B cell (primary cell): Measurements from ENCODE around the gene CBX4. TPM values are rescaled to one million over a fixed set of nuclear protein-coding genes. Genes with fewer than 3 reads are reported as not detected.
A peak's percentile ranks its signal among the peaks of the same experiment; 100 is the strongest.

Experiments used
- ATAC-seq: fragments of 200-7000 bp; cut with Tn5 transposase; one replicate; pipeline ENCODE4 v1.10.0; 2021; ENCODE audit warnings: low read depth, mild to moderate bottlenecking, moderate number of reproducible peaks, moderate library complexity
- CTCF ChIA-PET: fragments of 350-600 bp; sonication (Branson Sonifier 250); formaldehyde crosslinking; loops from one replicate; lab custom pipeline; 2021; ENCODE audit warnings: antibody characterized with exemption, inconsistent platforms; lab: Charles Lee
- POLR2A ChIA-PET: fragments of 350-600 bp; sonication (Branson Sonifier 250); formaldehyde crosslinking; loops from one replicate; lab custom pipeline; 2021; ENCODE audit warnings: antibody characterized with exemption; lab: Charles Lee
- DNase-seq: peaks from one replicate; pipeline ENCODE4 v3.0.0; 2013
- H2AFZ ChIP-seq: 2 replicates; pipeline ENCODE4 v1.6.1; 2012; ENCODE audit warnings: mild to moderate bottlenecking, low read depth, low read length; ENCODE audit not compliant: insufficient read depth, poor library complexity, severe bottlenecking
- H3K27ac ChIP-seq, 2 donors: 1 replicate in 1 of 2; 2 replicates in 1 of 2; pipeline ENCODE4 v1.5.1; 2012 to 2013; ENCODE audit warnings: low read length in 2 of 2, mild to moderate bottlenecking in 2 of 2, moderate library complexity in 1 of 2
- H3K27me3 ChIP-seq, 4 experiments: fragments of 200-600 bp in 1 of 4; sonication (generic) in 1 of 4; replicated peaks in 1 of 4; 1 replicate in 2 of 4; 2 replicates in 2 of 4; pipeline versions ENCODE4 v1.6.1 to v1.7.0; 2013 to 2016; ENCODE audit warnings: low read length in 3 of 4, mild to moderate bottlenecking in 2 of 4, mixed read lengths in 1 of 4, moderate library complexity in 1 of 4; ENCODE audit not compliant: insufficient read depth in 4 of 4, control insufficient read depth in 3 of 4; ENCODE audit errors: control extremely low read depth in 1 of 4
- H3K36me3 ChIP-seq, 2 experiments: replicated peaks in 1 of 2; 1 replicate in 1 of 2; 2 replicates in 1 of 2; pipeline versions ENCODE4 v1.6.1 to v1.7.1; 2013; ENCODE audit warnings: low read length in 1 of 2; ENCODE audit not compliant: insufficient read depth in 2 of 2, control insufficient read depth in 1 of 2; ENCODE audit errors: control extremely low read depth in 1 of 2, extremely low read depth in 1 of 2
- H3K4me1 ChIP-seq, 2 donors: fragments of 200-600 bp in 1 of 2; sonication (generic) in 1 of 2; 1 replicate in 1 of 2; 2 replicates in 1 of 2; pipeline versions ENCODE4 v1.5.1 to v1.6.1; 2013 to 2017; ENCODE audit warnings: low read length in 2 of 2; ENCODE audit not compliant: control insufficient read depth in 2 of 2, insufficient read depth in 2 of 2
- H3K4me2 ChIP-seq: replicated peaks from 2 replicates; pipeline ENCODE3; 2012; ENCODE audit warnings: mild to moderate bottlenecking, low read depth, low read length; ENCODE audit not compliant: poor library complexity, severe bottlenecking
- H3K4me3 ChIP-seq, 5 experiments: fragments of 200-600 bp in 1 of 5; sonication (generic) in 1 of 5; 1 replicate in 3 of 5; 2 replicates in 2 of 5; pipeline versions ENCODE4 v1.5.1 to v1.7.0; 2011 to 2016; ENCODE audit warnings: low read length in 4 of 5, mild to moderate bottlenecking in 4 of 5, low read depth in 2 of 5, control low read depth in 1 of 5, moderate library complexity in 1 of 5; ENCODE audit not compliant: insufficient read depth in 1 of 5; ENCODE audit errors: control extremely low read depth in 1 of 5, extremely low read depth in 1 of 5
- H3K79me2 ChIP-seq: fragments of 200-600 bp; sonication (generic); one replicate; pipeline ENCODE4 v1.6.0; 2016; ENCODE audit warnings: low read length; ENCODE audit not compliant: control insufficient read depth, insufficient read depth
- H3K9ac ChIP-seq: fragments of 200-600 bp; sonication (generic); 2 replicates; pipeline ENCODE4 v1.6.1; 2017; ENCODE audit warnings: mild to moderate bottlenecking, low read length, moderate library complexity
- H3K9me3 ChIP-seq, 3 donors: one replicate each; pipeline versions ENCODE4 v1.6.1 to v1.7.1; 2013; ENCODE audit warnings: low read length in 2 of 3; ENCODE audit not compliant: control insufficient read depth in 2 of 3, insufficient read depth in 1 of 3; ENCODE audit errors: control extremely low read depth in 1 of 3
- H4K20me1 ChIP-seq: 2 replicates; pipeline ENCODE4 v1.6.0; 2012; ENCODE audit warnings: mild to moderate bottlenecking, low read length; ENCODE audit not compliant: insufficient read depth, control insufficient read depth, poor library complexity, severe bottlenecking
- H3K27ac Mint-ChIP-seq: one replicate; pipeline ENCODE4 v1.8.0; 2021; ENCODE audit warnings: mixed read lengths
- H3K27me3 Mint-ChIP-seq: one replicate; pipeline ENCODE4 v1.8.0; 2021; ENCODE audit warnings: mixed read lengths
- H3K4me1 Mint-ChIP-seq: one replicate; pipeline ENCODE4 v1.8.0; 2021; ENCODE audit warnings: mixed read lengths
- H3K4me3 Mint-ChIP-seq: one replicate; pipeline ENCODE4 v1.8.0; 2021; ENCODE audit warnings: mixed read lengths
- H3K9me3 Mint-ChIP-seq: one replicate; pipeline ENCODE4 v1.8.0; 2022; ENCODE audit warnings: mixed read lengths; ENCODE audit not compliant: insufficient read depth
- EZH2 ChIP-seq: IDR thresholded peaks from 2 replicates; pipeline ENCODE4 v1.6.1; 2012; ENCODE audit warnings: borderline replicate concordance, low read depth, mild to moderate bottlenecking, moderate library complexity, low read length; ENCODE audit not compliant: insufficient read depth, poor library complexity, severe bottlenecking
- WGBS: methylation state at CpG from one replicate; pipeline ENCODE4 v1.1.5; 2013; ENCODE audit warnings: missing lambda C conversion rate; ENCODE audit not compliant: insufficient coverage; 5-methylcytosine and 5-hydroxymethylcytosine counted together
- intact Hi-C: fragments of 100-400 bp; cut with micrococcal nuclease; formaldehyde crosslinking; loops from one replicate; pipeline ENCODE4 v1.10.0; 2022
- polyA plus RNA-seq: library from polyadenylated mRNA; depleted of rRNA; stranded (reverse); fragments of >200 nt; gene quantifications from 2 replicates; pipeline ENCODE4 v1.2.3, GENCODE V29; 2012
- total RNA-seq, 2 donors: library from RNA; stranded (reverse); fragments of 120-200 nt in 1 of 2; gene quantifications; 1 replicate in 1 of 2; 2 replicates in 1 of 2; pipeline versions ENCODE4 v1.2.3 to v1.2.4, GENCODE V29; 2013 to 2022
- TF ChIP-seq, protein P1 (sequence below): fragments of 200-600 bp; IDR thresholded peaks from one replicate; pipeline ENCODE4 v1.8.0; 2022; ENCODE audit warnings: antibody characterized with exemption, mild to moderate bottlenecking

The CBX4 gene
- total and polyA plus RNA-seq, 2 donors (not counting 1 experiment from before 2014, with no cell fraction given), result 81.9 to 115 TPM

DNA sequence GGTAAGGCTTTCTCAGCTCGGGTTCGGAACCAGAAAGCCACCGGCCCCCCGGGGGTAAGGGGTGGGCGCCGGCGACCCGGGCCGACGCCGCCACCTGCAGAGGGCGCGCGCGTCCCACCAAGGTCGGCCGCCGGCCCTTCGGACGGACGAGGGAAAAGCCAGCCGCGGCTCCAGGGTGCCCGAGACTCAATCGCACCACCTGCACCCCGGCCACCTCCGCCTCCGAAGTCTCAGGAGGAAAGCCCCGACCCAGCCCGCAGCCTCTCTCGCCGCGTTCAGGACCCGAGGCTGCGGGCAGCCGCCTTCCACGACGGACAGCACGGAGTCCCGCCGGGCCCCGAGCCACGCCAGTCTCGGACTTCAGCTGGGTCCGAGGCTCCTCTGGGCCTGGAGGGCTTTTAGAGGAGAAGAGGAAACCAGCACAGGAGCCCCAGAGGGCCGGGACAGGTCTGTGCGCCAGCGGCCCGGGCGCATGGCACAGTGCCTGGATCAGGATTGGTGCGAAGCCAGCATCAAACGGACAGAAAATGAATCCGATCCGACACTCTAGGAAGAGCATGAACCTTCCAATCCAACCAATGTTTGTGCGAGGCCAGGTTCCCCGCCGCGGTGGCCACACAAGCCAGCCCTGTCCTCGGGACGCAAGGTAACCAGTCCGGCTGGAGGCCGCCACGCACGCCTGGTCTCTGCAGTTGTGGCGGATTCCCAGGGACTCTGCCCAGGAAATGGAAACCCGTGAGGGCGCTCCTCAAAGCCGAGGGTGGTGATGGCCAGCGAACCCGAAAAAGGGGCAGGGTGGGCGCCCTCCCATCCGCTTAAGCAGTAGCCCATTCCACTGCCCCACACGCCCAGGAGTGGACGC is 49.1 kb downstream of the CBX4 start:
- H3K4me1 ChIP-seq, result peaks cover 28 to 29% of the 10 kb centered on the region in 2 donors
- peaks cover 0 to 48% (median 0%) of the 10 kb centered on the region in 3 donors for H3K9me3 ChIP-seq
- ATAC-seq, result peak; percentile 68
- no peak overlapping the region for H3K27ac ChIP-seq
- Mint-ChIP-seq H3K27ac (no peak overlapping the region), H3K4me3 (no peak overlapping the region), H3K27me3 (peaks cover 52% of the 10 kb centered on the region), H3K9me3 (no peaks in the 10 kb centered on the region), H3K4me1 (peaks cover 13% of the 10 kb centered on the region)
- ChIA-PET CTCF (interaction anchor here (0.7 to 3.5 kb wide), 20 partner anchors 9 to 218 kb away, joined by 3 to 30 read pairs (median 5); partner anchors contain the start of gene CBX2), POLR2A (no interaction called here)
- peak overlapping the region in 3 of 5 experiments; percentile 12 to 27 (median 12) for H3K4me3 ChIP-seq
- peaks cover 3% of the 10 kb centered on the region for H3K79me2 ChIP-seq
- H3K4me2 ChIP-seq, result peak overlapping the region; percentile 66
- intact Hi-C loops, result loop anchor here (2.0 to 5.0 kb wide), 2 partner anchors 127 to 181 kb away; no protein-coding TSS in a partner anchor
- peak; percentile 36 for TF ChIP-seq EZH2
- TF ChIP-seq, protein P1, sequence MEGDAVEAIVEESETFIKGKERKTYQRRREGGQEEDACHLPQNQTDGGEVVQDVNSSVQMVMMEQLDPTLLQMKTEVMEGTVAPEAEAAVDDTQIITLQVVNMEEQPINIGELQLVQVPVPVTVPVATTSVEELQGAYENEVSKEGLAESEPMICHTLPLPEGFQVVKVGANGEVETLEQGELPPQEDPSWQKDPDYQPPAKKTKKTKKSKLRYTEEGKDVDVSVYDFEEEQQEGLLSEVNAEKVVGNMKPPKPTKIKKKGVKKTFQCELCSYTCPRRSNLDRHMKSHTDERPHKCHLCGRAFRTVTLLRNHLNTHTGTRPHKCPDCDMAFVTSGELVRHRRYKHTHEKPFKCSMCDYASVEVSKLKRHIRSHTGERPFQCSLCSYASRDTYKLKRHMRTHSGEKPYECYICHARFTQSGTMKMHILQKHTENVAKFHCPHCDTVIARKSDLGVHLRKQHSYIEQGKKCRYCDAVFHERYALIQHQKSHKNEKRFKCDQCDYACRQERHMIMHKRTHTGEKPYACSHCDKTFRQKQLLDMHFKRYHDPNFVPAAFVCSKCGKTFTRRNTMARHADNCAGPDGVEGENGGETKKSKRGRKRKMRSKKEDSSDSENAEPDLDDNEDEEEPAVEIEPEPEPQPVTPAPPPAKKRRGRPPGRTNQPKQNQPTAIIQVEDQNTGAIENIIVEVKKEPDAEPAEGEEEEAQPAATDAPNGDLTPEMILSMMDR, result peak; percentile 67
- whole genome bisulfite sequencing, result 16% methylated on average over 74 of the region's 74 CpGs
- H3K9ac ChIP-seq, result no peak overlapping the region
- peak overlapping the region; percentile 37 for H2AFZ ChIP-seq
- H3K27me3 ChIP-seq, result peaks cover 0 to 77% (median 46%) of the 10 kb centered on the region in 4 experiments
- H3K36me3 ChIP-seq, result peaks cover 0 to 7% of the 10 kb centered on the region in 2 experiments
- peak; percentile 66 for DNase-seq
- peaks cover 19% of the 10 kb centered on the region for H4K20me1 ChIP-seq
